Stomach (tissue), 9 donors: ENCODE measurements around the gene STK39. TPM values are rescaled to one million over a fixed set of nuclear protein-coding genes. Genes with fewer than 3 reads are reported as not detected.

Experiments
- DNase-seq, 2 donors: peaks; one replicate each; pipeline versions ENCODE4 v3.0.0 to v3.0.0-alpha.2; 2013 to 2019
- H3K27ac ChIP-seq, 5 donors: fragments of 200-600 bp in 4 of 5; sonication (generic) in 4 of 5; one replicate each; pipeline ENCODE4 v1.5.1; 2013 to 2019; ENCODE audit warnings: mild to moderate bottlenecking in 1 of 5, moderate library complexity in 1 of 5
- H3K27me3 ChIP-seq, 3 donors: fragments of 200-600 bp; sonication (generic); one replicate each; pipeline ENCODE4 v1.5.1; 2017 to 2019; ENCODE audit warnings: mixed run types in 1 of 3
- H3K36me3 ChIP-seq, 4 donors: fragments of 200-600 bp; sonication (generic); 1 replicate in 3 of 4; 2 replicates in 1 of 4; pipeline ENCODE4 v1.5.1; 2016 to 2019
- H3K4me1 ChIP-seq, 4 donors: fragments of 200-600 bp; sonication (generic); one replicate each; pipeline ENCODE4 v1.5.1; 2016 to 2019
- H3K4me3 ChIP-seq, 4 donors: fragments of 200-600 bp; sonication (generic) in 3 of 4; one replicate each; pipeline ENCODE4 v1.5.1; 2016 to 2019; ENCODE audit warnings: mild to moderate bottlenecking in 1 of 4
- H3K9me3 ChIP-seq, 4 donors: fragments of 200-600 bp; sonication (generic); one replicate each; pipeline ENCODE4 v1.5.1; 2016 to 2019
- EP300 ChIP-seq: sonication (generic); formaldehyde crosslinking; IDR thresholded peaks from one replicate; pipeline ENCODE4 v1.6.1; 2017; ENCODE audit warnings: antibody characterized with exemption
- POLR2A ChIP-seq, 4 donors: fragments of 450-650 bp; IDR thresholded peaks; one replicate each; pipeline ENCODE4 v1.6.1; 2016; ENCODE audit warnings: antibody characterized with exemption in 4 of 4, control low read depth in 2 of 4, mild to moderate bottlenecking in 1 of 4, moderate library complexity in 1 of 4
- POLR2AphosphoS5 ChIP-seq, 3 donors: sonication (generic); formaldehyde crosslinking; IDR thresholded peaks; one replicate each; pipeline ENCODE4 v1.6.1; 2016; ENCODE audit warnings: antibody characterized with exemption in 3 of 3
- WGBS, 5 donors: extraction: QIAGEN DNeasy Blood & Tissue Kit in 3 of 5; methylation state at CpG; one replicate each; pipeline versions ENCODE4 v1.1.5 to v1.1.7; 2013 to 2018; 5-methylcytosine and 5-hydroxymethylcytosine counted together
- intact Hi-C: fragments of 100-400 bp; cut with DNase I; formaldehyde crosslinking; loops from one replicate; pipeline ENCODE4 v1.15.1; 2023; ENCODE audit warnings: low total_unique reads
- polyA plus RNA-seq, 3 donors: library from polyadenylated mRNA; stranded (reverse); fragments of 200-250 nt; gene quantifications; one replicate each; pipeline ENCODE4 v1.2.3, GENCODE V29; 2013
- total RNA-seq, 5 donors: library from RNA; depleted of rRNA; stranded (reverse); fragments of >200 nt; gene quantifications; one replicate each; pipeline versions ENCODE4 v1.1.0 to v1.2.3, GENCODE V29; 2014 to 2016
- TF ChIP-seq, protein P1 (sequence below), 7 experiments: fragments of 450-650 bp in 4 of 7; fragments of 200-600 bp in 3 of 7; sonication (generic) in 3 of 7; IDR thresholded peaks; one replicate each; pipeline ENCODE4 v1.5.1; 2016 to 2019; ENCODE audit warnings: antibody characterized with exemption in 7 of 7, control low read depth in 2 of 7, mild to moderate bottlenecking in 1 of 7
- donor health status: healthy with polysubstance abuse.
- donor health status: Bipolar disorder and iron deficiency.
- donor health status: healthy.

The STK39 gene
- total and polyA plus RNA-seq, 8 donors, result 18.3 to 60.7 (median 33.3) TPM

DNA sequence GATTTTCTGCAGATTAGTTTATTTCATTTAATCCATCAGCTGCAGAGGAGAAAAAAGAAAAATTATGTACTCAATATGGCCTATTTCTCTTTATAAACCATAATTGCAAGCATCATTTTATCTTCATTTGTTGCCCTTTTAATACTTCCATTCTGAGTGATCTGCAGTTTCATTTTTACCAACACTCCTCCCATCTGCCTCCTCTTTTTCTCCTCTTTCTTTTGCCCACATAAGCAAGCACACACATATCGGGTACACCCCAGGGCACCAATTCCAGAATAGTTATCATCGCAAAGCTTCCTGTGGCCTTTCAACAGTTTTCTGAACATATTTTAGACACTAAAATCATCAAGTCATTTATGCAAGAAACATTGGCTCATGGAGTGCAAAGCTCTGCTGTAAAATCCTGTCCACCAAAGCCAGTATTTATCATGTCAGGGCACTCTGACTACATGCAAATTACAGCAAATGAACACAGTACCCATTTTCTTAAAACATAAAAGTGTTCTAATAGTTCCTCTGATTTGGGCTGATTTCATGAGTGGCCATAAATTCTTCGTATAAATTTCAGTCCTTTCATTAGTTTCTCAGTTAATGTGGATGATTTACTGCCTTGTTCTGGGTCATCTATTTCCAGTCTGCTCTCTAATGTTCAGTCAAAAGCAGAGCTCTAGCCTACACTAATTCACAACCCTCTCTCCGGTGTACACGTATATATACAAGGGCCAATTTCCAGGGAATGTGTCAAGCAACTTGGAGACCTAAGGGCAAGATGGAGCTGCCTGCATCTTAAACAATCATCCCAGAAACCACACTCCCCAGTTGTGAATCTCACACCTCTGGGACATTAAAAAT lies 281.3 kb downstream of the STK39 start:
- peaks cover 0 to 4% (median 0%) of the 10 kb centered on the region in 4 donors for H3K9me3 ChIP-seq
- peaks cover 6 to 29% (median 13%) of the 10 kb centered on the region in 4 donors for H3K36me3 ChIP-seq
- DNase-seq, result no peak
- intact Hi-C loops, result loop anchor here (10.0 kb wide), 1 partner anchor 149 kb away; no protein-coding TSS in a partner anchor
- WGBS, 5 donors, result 76 to 88% (median 84%) methylated on average over 5 of the region's 5 CpGs
- H3K4me1 ChIP-seq, result peaks cover 0 to 22% (median 4%) of the 10 kb centered on the region in 4 donors
- H3K27me3 ChIP-seq, result no peaks in the 10 kb centered on the region
- no peak overlapping the region for H3K4me3 ChIP-seq
- H3K27ac ChIP-seq, result no peak overlapping the region
- TF ChIP-seq POLR2AphosphoS5 (IDR thresholded peaks at IDR 0.05) (no peak), EP300 (no peak), POLR2A (IDR thresholded peaks at IDR 0.05) (no peak)
- TF ChIP-seq, protein P1, sequence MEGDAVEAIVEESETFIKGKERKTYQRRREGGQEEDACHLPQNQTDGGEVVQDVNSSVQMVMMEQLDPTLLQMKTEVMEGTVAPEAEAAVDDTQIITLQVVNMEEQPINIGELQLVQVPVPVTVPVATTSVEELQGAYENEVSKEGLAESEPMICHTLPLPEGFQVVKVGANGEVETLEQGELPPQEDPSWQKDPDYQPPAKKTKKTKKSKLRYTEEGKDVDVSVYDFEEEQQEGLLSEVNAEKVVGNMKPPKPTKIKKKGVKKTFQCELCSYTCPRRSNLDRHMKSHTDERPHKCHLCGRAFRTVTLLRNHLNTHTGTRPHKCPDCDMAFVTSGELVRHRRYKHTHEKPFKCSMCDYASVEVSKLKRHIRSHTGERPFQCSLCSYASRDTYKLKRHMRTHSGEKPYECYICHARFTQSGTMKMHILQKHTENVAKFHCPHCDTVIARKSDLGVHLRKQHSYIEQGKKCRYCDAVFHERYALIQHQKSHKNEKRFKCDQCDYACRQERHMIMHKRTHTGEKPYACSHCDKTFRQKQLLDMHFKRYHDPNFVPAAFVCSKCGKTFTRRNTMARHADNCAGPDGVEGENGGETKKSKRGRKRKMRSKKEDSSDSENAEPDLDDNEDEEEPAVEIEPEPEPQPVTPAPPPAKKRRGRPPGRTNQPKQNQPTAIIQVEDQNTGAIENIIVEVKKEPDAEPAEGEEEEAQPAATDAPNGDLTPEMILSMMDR (IDR thresholded peaks at IDR 0.05), result no peak

DNA sequence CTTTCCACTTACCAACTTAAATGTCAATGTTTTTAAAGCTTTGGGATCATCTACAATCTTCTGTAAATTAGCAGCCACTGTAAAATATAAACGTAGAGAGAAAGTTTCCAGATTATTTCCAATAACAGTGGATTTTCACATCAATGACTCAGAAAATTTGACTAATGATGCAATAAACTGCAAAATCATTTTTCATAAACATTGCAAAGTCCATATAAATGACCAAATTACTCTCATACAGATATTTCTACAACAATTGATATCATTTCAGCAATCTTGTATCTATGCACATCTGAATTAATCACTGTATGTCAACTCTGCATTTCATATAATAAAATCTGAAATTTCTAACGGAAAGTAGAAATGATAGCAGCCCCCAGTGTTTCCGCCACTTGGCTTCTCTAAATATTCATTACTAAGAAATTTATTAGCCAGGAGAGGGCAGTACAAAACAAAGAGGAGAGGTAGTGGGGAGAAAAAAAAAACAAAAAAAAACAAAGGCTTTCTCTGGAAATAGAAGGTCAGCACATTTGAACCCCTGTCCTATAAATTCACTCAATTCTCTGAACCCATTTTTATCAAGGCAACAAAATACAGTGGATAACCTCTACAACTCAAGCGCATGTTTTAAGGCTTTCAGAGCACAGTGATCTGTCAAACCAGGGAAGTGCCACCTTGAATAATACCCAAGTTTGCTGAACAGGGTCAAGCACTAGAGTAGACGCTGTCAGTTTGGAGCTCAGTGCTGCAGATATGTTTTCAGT lies 282.6 kb downstream of the STK39 start:
- intact Hi-C loops, result loop anchor here (10.0 kb wide), 1 partner anchor 150 kb away; no protein-coding TSS in a partner anchor
- Histone ChIP-seq H3K36me3 (peaks cover 11 to 31% (median 22%) of the 10 kb centered on the region in 4 donors), H3K27ac (no peak overlapping the region), H3K4me3 (no peak overlapping the region), H3K27me3 (no peaks in the 10 kb centered on the region), H3K4me1 (peaks cover 0 to 22% (median 4%) of the 10 kb centered on the region in 4 donors), H3K9me3 (no peaks in the 10 kb centered on the region)
- 57 to 79% (median 64%) methylated on average over 5 of the region's 5 CpGs for WGBS, 5 donors
- no peak for DNase-seq
- no peak for TF ChIP-seq EP300
- TF ChIP-seq POLR2A (IDR thresholded peaks at IDR 0.05), result no peak
- no peak for TF ChIP-seq POLR2AphosphoS5 (IDR thresholded peaks at IDR 0.05)
- TF ChIP-seq, protein P1 (IDR thresholded peaks at IDR 0.05), result peak in 2 of 7 experiments; percentile 25 to 36

DNA sequence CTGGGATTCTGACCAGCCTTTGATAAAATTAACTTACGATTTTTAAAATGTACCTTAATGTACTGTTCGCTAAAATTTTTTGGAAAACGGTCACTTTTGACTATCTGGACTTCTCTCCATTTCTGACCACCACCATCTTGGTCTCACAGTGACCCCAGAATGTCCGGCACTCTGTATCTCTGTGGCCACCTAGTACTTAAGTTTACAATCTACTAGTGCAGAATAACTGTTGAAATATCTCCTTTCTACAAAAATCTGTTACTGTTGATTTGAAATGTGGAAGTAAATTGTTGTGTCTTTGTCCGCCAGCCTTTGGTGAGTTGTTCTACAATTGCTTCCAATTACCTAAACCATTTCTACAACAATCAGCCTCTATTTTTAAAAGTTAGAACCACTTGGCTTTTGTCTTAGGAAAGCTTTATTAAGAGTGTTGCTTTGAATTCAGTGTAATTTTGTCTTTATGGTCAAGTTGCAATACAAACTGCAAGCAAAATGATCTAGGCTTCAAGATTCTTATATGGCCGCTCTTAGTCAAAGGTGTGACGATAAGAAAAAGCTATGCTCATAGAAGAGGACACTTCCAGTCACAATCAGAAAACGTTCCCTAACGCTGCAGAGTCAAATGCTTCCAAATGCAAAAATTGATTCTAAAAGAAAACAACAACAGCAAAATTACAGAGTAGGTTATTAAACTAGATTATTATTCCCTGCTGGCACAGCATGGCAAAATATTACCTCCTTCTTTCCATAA lies 283.3 kb downstream of the STK39 start:
- Histone ChIP-seq H3K27me3 (no peaks in the 10 kb centered on the region), H3K9me3 (no peaks in the 10 kb centered on the region), H3K4me1 (peaks cover 0 to 22% (median 4%) of the 10 kb centered on the region in 4 donors), H3K4me3 (no peak overlapping the region), H3K36me3 (peaks cover 11 to 36% (median 25%) of the 10 kb centered on the region in 4 donors), H3K27ac (no peak overlapping the region)
- no peak for DNase-seq
- 96 to 97% (median 97%) methylated on average over 9 of the region's 9 CpGs for WGBS, 5 donors
- TF ChIP-seq POLR2AphosphoS5 (IDR thresholded peaks at IDR 0.05) (no peak), EP300 (no peak), POLR2A (IDR thresholded peaks at IDR 0.05) (no peak)
- TF ChIP-seq, protein P1 (IDR thresholded peaks at IDR 0.05), result no peak
- intact Hi-C loops, result loop anchor here (10.0 kb wide), 1 partner anchor 151 kb away; no protein-coding TSS in a partner anchor
